Vagina (tissue), 2 donors: ENCODE results near the gene MEGF8. TPM values are rescaled to one million over a fixed set of nuclear protein-coding genes. Genes with fewer than 3 reads are reported as not detected.

Experiments
- DNase-seq, 2 donors: peaks; one replicate each; pipeline ENCODE4 v3.0.0-alpha.2; 2017; ENCODE audit errors: extremely low spot score in 2 of 2
- H3K27ac ChIP-seq: fragments of 200-600 bp; sonication (generic); one replicate; pipeline ENCODE4 v1.5.1; 2019
- H3K27me3 ChIP-seq: fragments of 200-600 bp; sonication (generic); one replicate; pipeline ENCODE4 v1.5.1; 2019
- H3K36me3 ChIP-seq, 2 donors: fragments of 200-600 bp; sonication (generic); one replicate each; pipeline ENCODE4 v1.5.1; 2017 to 2019
- H3K4me1 ChIP-seq: fragments of 200-600 bp; sonication (generic); one replicate; pipeline ENCODE4 v1.5.1; 2019
- H3K4me3 ChIP-seq, 2 donors: fragments of 200-600 bp; sonication (generic); 1 replicate in 1 of 2; 2 replicates in 1 of 2; pipeline ENCODE4 v1.5.1; 2016 to 2019
- H3K9me3 ChIP-seq: fragments of 200-600 bp; sonication (generic); one replicate; pipeline ENCODE4 v1.5.1; 2019
- POLR2A ChIP-seq, 2 donors: fragments of 450-650 bp; IDR thresholded peaks; one replicate each; pipeline ENCODE4 v1.6.1; 2017; ENCODE audit warnings: antibody characterized with exemption in 2 of 2, mild to moderate bottlenecking in 2 of 2, moderate library complexity in 2 of 2
- POLR2AphosphoS5 ChIP-seq, 2 donors: sonication (generic); formaldehyde crosslinking; IDR thresholded peaks; one replicate each; pipeline ENCODE4 v1.9.0; 2017; ENCODE audit warnings: antibody characterized with exemption in 2 of 2, mild to moderate bottlenecking in 2 of 2, low read depth in 1 of 2; ENCODE audit not compliant: insufficient read depth in 1 of 2
- intact Hi-C: fragments of 100-400 bp; cut with DNase I; formaldehyde crosslinking; loops from one replicate; pipeline ENCODE4 v1.15.1; 2023
- total RNA-seq: library from RNA; depleted of rRNA; stranded (reverse); fragments of >200 nt; gene quantifications from one replicate; pipeline ENCODE4 v1.2.3, GENCODE V29; 2016
- TF ChIP-seq, protein P1 (sequence below), 3 experiments: fragments of 450-650 bp in 2 of 3; fragments of 200-600 bp in 1 of 3; sonication (generic) in 1 of 3; IDR thresholded peaks; one replicate each; pipeline ENCODE4 v1.5.1; 2017 to 2019; ENCODE audit warnings: antibody characterized with exemption in 3 of 3, mild to moderate bottlenecking in 2 of 3, moderate library complexity in 2 of 3

The MEGF8 gene
- total RNA-seq, 1 donor from 2014 or later: 13.5 TPM

DNA sequence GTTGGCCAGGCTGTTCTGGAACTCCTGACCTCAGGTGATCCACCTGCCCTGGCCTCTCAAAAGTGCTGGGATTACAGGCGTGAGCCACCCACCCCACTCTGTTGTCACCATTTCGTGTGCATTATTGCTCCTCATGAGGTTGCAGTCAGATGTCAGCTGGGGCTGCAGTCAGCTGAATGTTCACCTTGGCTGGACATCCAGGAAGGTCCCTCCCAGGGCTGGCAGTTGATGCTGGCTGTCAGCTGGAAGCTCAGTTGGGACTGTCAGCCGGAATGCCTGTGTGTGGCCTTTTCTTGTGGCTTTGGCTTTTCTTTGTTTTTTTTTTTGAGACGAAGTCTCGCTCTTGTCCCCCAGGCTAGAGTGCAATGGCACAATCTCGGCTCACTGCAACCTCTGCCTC, 6.6 kb downstream of the MEGF8 start:
- Histone ChIP-seq H3K27me3 (no peaks in the 10 kb centered on the region), H3K9me3 (no peaks in the 10 kb centered on the region), H3K4me3 (no peak overlapping the region), H3K27ac (no peak overlapping the region), H3K4me1 (peaks cover 15% of the 10 kb centered on the region), H3K36me3 (peaks cover 0 to 12% of the 10 kb centered on the region in 2 donors)
- no peak for DNase-seq
- intact Hi-C loops: no loop called here
- TF ChIP-seq POLR2A (IDR thresholded peaks at IDR 0.05) (no peak), POLR2AphosphoS5 (IDR thresholded peaks at IDR 0.05; ENCODE audit: insufficient read depth in 1 of 2, low read depth in 1 of 2) (no peak)
- TF ChIP-seq, protein P1, sequence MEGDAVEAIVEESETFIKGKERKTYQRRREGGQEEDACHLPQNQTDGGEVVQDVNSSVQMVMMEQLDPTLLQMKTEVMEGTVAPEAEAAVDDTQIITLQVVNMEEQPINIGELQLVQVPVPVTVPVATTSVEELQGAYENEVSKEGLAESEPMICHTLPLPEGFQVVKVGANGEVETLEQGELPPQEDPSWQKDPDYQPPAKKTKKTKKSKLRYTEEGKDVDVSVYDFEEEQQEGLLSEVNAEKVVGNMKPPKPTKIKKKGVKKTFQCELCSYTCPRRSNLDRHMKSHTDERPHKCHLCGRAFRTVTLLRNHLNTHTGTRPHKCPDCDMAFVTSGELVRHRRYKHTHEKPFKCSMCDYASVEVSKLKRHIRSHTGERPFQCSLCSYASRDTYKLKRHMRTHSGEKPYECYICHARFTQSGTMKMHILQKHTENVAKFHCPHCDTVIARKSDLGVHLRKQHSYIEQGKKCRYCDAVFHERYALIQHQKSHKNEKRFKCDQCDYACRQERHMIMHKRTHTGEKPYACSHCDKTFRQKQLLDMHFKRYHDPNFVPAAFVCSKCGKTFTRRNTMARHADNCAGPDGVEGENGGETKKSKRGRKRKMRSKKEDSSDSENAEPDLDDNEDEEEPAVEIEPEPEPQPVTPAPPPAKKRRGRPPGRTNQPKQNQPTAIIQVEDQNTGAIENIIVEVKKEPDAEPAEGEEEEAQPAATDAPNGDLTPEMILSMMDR (IDR thresholded peaks at IDR 0.05): no peak

DNA sequence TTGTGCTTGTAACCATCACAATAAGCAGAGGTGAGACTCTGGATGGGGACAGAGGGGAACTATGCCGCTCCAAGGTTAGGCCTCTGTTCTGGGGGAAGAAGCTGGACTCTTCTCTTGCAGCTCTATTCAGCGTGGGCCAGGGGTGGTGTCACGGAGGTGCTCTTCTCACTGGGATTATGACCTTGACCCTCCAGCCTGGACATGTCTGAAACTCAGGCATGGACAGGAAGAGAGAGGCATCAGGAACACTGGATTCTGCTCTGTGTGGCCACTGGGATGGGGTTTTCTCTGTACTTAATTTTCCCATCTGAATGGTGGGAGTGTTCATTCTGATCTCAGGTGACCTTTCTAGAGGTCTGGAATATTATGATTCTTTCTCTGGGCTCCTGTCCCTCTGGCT, 7.6 kb downstream of the MEGF8 start:
- TF ChIP-seq, protein P1 (IDR thresholded peaks at IDR 0.05): no peak
- no peak for TF ChIP-seq POLR2AphosphoS5 (IDR thresholded peaks at IDR 0.05; ENCODE audit: insufficient read depth in 1 of 2, low read depth in 1 of 2)
- no peak for TF ChIP-seq POLR2A (IDR thresholded peaks at IDR 0.05)
- intact Hi-C loops: no loop called here
- no peaks in the 10 kb centered on the region for H3K27me3 ChIP-seq
- H3K4me3 ChIP-seq: no peak overlapping the region
- no peak for DNase-seq
- no peaks in the 10 kb centered on the region for H3K9me3 ChIP-seq
- H3K27ac ChIP-seq: no peak overlapping the region
- peaks cover 0 to 12% of the 10 kb centered on the region in 2 donors for H3K36me3 ChIP-seq
- peaks cover 5% of the 10 kb centered on the region for H3K4me1 ChIP-seq

DNA sequence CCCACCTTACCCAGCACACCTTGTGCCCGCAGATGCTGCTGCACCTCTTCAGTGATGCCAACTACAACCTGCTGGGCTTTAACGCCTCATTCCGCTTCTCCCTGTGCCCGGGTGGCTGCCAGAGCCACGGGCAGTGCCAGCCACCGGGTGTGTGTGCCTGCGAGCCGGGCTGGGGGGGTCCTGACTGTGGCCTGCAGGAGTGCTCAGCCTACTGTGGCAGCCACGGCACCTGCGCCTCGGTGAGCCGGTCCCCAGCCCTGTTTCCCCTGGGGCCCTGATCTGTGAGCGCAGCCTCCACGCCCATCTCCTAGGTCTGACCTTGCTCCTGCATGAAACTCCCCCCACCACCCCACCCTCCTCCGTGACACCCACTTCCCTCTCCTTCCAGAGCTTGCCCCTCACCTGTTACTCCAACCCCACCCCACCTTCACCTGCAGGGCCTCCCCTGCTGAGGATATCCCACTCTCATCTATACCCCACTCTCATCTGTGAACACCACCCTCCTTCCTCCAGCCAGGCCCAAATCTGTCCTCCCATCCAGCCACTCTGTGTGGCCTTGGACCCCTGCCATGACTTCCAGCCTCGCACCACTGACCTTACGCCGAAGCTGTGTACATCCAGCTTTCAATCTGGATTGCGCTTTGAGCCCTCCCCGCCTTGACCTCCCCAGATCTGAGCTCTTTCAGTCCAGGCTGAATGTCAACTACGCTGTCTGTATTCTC, 8.7 kb downstream of the MEGF8 start:
- no peaks in the 10 kb centered on the region for H3K4me1 ChIP-seq
- TF ChIP-seq POLR2AphosphoS5 (IDR thresholded peaks at IDR 0.05; ENCODE audit: insufficient read depth in 1 of 2, low read depth in 1 of 2) (no peak), POLR2A (IDR thresholded peaks at IDR 0.05) (no peak)
- TF ChIP-seq, protein P1 (IDR thresholded peaks at IDR 0.05): no peak
- H3K9me3 ChIP-seq: no peaks in the 10 kb centered on the region
- H3K27me3 ChIP-seq: no peaks in the 10 kb centered on the region
- no peak overlapping the region for H3K27ac ChIP-seq
- peaks cover 0 to 12% of the 10 kb centered on the region in 2 donors for H3K36me3 ChIP-seq
- intact Hi-C loops: no loop called here
- H3K4me3 ChIP-seq: no peak overlapping the region
- no peak for DNase-seq

DNA sequence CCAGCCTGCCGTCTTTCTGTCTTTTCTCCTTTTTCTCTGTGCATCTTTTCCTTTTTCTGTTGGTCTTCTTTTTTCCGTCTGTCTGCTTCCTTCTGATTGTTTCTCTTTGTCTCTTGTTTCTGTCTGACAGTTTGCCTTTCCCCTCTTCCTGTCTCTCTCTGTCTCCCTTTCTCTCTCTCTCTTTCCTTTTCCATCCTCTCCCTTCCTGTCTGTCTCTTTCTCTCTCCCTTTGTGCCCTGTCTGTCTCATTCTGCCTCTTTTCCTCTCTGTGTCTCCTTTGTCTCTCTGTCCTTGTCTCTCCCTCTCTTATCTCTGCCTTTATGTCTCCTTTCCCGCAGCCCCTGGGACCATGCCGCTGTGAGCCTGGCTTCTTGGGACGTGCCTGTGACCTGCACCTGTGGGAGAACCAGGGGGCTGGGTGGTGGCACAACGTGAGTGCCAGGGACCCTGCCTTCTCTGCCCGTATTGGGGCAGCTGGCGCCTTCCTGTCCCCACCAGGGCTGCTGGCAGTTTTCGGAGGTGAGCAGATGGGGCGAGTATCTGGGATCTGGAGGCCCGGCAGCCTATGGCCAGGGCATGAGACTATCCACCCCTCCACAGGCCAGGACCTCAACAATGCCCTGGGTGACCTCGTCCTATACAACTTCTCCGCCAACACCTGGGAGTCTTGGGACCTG, 9.4 kb downstream of the MEGF8 start:
- no peak overlapping the region for H3K27ac ChIP-seq
- peaks cover 0 to 12% of the 10 kb centered on the region in 2 donors for H3K36me3 ChIP-seq
- DNase-seq: no peak
- no peak for TF ChIP-seq POLR2A (IDR thresholded peaks at IDR 0.05)
- H3K4me1 ChIP-seq: no peaks in the 10 kb centered on the region
- no peaks in the 10 kb centered on the region for H3K27me3 ChIP-seq
- intact Hi-C loops: no loop called here
- H3K9me3 ChIP-seq: no peaks in the 10 kb centered on the region
- no peak overlapping the region for H3K4me3 ChIP-seq

DNA sequence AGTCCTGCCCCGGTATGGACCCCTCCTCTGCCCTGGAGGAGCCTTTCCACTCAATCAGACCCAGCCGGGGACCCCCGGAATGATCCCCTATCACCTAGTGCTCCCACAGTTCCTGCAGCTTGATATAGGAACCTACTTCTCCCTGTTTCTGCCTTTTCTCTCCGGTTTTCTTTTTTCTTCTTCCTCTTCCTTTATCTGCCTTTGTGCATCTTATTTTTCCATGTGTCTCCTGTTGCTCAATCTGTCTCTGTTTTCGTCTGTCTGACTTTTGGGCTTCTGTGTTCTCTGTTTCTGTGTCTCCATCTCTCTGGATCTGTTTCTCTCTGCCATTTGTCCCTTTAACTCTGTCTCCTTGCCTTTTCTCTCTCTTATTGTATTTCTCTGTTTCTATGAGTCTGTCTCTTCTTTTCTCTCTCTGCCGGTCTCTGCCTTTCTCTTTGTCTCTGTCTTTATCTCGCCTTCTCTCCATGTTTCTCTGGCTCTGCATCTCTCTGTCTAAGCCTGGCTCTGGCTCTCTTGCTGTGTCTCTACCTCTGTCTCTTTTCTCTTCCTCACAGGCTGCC, 10.0 kb downstream of the MEGF8 start:
- Histone ChIP-seq H3K9me3 (no peaks in the 10 kb centered on the region), H3K4me1 (no peaks in the 10 kb centered on the region), H3K36me3 (peaks cover 0 to 12% of the 10 kb centered on the region in 2 donors), H3K27ac (no peak overlapping the region), H3K4me3 (no peak overlapping the region), H3K27me3 (no peaks in the 10 kb centered on the region)
- intact Hi-C loops: no loop called here
- no peak for DNase-seq
- TF ChIP-seq POLR2AphosphoS5 (IDR thresholded peaks at IDR 0.05; ENCODE audit: insufficient read depth in 1 of 2, low read depth in 1 of 2): no peak
- TF ChIP-seq POLR2A (IDR thresholded peaks at IDR 0.05): no peak
- TF ChIP-seq, protein P1 (IDR thresholded peaks at IDR 0.05): no peak
